Uterus (tissue), 4 donors: ENCODE data around the gene DIP2B. TPM values are rescaled to one million over a fixed set of nuclear protein-coding genes. Genes with fewer than 3 reads are reported as not detected.
"Not testable (repeated sequence)": the region's sequence is repeated elsewhere in the genome, so short reads cannot be mapped to it uniquely, and the experiment has no call there.

Experiments used
- DNase-seq, 2 donors: peaks; one replicate each; pipeline ENCODE4 v3.0.0-alpha.2; 2019 to 2020
- H3K27ac ChIP-seq, 2 donors: fragments of 200-600 bp; sonication (generic); 1 replicate in 1 of 2; 2 replicates in 1 of 2; pipeline ENCODE4 v1.5.1; 2016 to 2018
- H3K27me3 ChIP-seq, 2 donors: fragments of 200-600 bp; sonication (generic); one replicate each; pipeline ENCODE4 v1.5.1; 2018 to 2019; ENCODE audit warnings: control low read depth in 1 of 2
- H3K36me3 ChIP-seq, 2 donors: fragments of 200-600 bp; sonication (generic); one replicate each; pipeline ENCODE4 v1.5.1; 2019; ENCODE audit warnings: control low read depth in 1 of 2
- H3K4me1 ChIP-seq, 2 donors: fragments of 200-600 bp; sonication (generic); one replicate each; pipeline ENCODE4 v1.5.1; 2018 to 2019; ENCODE audit warnings: control low read depth in 1 of 2
- H3K4me3 ChIP-seq, 2 donors: fragments of 200-600 bp; sonication (generic); 1 replicate in 1 of 2; 2 replicates in 1 of 2; pipeline ENCODE4 v1.5.1; 2018 to 2019; ENCODE audit warnings: mild to moderate bottlenecking in 1 of 2
- H3K9me3 ChIP-seq, 2 donors: fragments of 200-600 bp; sonication (generic); one replicate each; pipeline ENCODE4 v1.5.1; 2019; ENCODE audit warnings: control low read depth in 1 of 2
- CTCF ChIP-seq, 4 experiments: fragments of 200-600 bp in 2 of 4; fragments of 450-650 bp in 2 of 4; sonication (generic) in 2 of 4; IDR thresholded peaks; one replicate each; pipeline ENCODE4 v1.5.1; 2016 to 2019; ENCODE audit warnings: antibody characterized with exemption in 4 of 4, mild to moderate bottlenecking in 2 of 4, moderate library complexity in 1 of 4
- POLR2A ChIP-seq, 2 donors: fragments of 450-650 bp; IDR thresholded peaks; one replicate each; pipeline ENCODE4 v1.6.1; 2016; ENCODE audit warnings: antibody characterized with exemption in 2 of 2, mild to moderate bottlenecking in 1 of 2, moderate library complexity in 1 of 2
- intact Hi-C: fragments of 100-400 bp; cut with DNase I; formaldehyde crosslinking; loops from one replicate; pipeline ENCODE4 v1.15.1; 2023; ENCODE audit warnings: low total_unique reads
- total RNA-seq, 4 donors: library from RNA; depleted of rRNA in 3 of 4; stranded (reverse); fragments of >200 nt in 3 of 4; gene quantifications; one replicate each; pipeline versions ENCODE4 v1.1.0 to v1.2.4, GENCODE V29; 2014 to 2023
- donor health status: DM: yes; HTN: yes; CAD: no.

DIP2B gene
- total RNA-seq, 4 donors from 2014 or later = 5.6 to 47.0 (median 14.9) TPM

DNA sequence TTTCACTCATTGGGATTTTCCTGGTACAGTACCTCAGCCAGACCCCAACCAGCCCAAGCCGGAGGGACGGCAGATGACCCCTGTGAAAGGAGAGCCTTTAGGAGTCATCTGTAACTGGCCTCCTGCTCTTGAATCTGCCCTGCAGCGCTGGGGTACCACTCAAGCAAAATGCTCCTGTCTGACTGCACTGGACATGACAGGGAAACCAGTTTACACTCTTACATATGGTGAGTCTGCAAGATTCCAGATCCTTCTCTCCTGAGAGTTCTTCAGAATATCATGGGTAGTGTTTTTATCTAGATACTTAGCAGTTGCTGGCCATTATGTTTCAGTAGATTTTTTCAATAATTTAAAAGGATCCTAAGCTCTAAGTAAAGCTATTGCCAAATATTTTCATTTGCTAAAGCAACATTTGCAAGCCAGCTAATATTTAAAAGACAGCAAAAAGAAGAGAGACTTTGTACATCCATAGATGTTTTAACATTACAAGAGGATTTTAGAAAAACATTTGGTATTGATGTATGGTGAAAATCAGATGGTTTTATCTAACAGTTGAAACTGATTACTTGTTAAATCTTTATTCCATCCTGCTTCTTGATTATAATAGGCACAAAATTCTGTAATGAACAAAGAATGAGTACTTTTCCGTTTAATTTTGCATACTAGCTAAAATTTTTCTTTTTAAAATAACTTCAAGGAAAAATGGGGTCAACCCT, 174.0 kb downstream of the DIP2B start:
- Histone ChIP-seq H3K9me3 (no peaks in the 10 kb centered on the region), H3K4me3 (no peak overlapping the region), H3K27me3 (no peaks in the 10 kb centered on the region), H3K36me3 (no peaks in the 10 kb centered on the region), H3K27ac (no peak overlapping the region), H3K4me1 (no peaks in the 10 kb centered on the region)
- intact Hi-C loops = no loop called here
- TF ChIP-seq POLR2A (IDR thresholded peaks at IDR 0.05) = no peak
- DNase-seq = no peak

GRCh38 chr12:50679612-50680011, 174.8 kb downstream of the DIP2B start:
- intact Hi-C loops = no loop called here
- H3K27ac ChIP-seq = no peak overlapping the region
- H3K36me3 ChIP-seq = no peaks in the 10 kb centered on the region

DNA sequence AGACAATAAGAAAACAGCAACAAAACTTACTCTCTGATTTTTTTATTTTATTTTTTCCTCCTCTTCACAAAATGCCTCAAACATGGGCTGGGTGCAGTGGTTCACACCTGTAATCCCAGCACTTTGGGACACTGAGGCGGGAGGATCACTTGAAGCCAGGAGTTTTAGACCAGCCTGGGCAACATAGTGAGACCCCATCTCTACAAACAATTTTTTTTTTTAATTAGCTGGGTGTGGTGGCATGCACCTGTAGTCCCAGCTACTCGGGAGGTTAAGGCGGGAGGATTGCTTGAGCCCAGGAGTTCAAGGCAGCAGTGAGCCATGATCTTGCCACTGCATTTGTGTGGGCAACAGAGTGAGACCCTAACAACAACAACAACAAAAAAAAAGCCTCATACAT, 176.3 kb downstream of the DIP2B start:
- H3K4me3 ChIP-seq, H3K4me1 ChIP-seq, DNase-seq, H3K27me3 ChIP-seq, H3K36me3 ChIP-seq, intact Hi-C loops, H3K27ac ChIP-seq, H3K9me3 ChIP-seq: not testable (repeated sequence)

More at GRCh38 chr12:50679612-50680011, 174.8 kb downstream of the DIP2B start:
- no peak for DNase-seq
- no peak overlapping the region for H3K4me3 ChIP-seq
- H3K27me3 ChIP-seq = no peaks in the 10 kb centered on the region
- no peak for TF ChIP-seq CTCF (IDR thresholded peaks at IDR 0.05)
- TF ChIP-seq POLR2A (IDR thresholded peaks at IDR 0.05) = no peak
- no peaks in the 10 kb centered on the region for H3K9me3 ChIP-seq
- no peaks in the 10 kb centered on the region for H3K4me1 ChIP-seq

DNA sequence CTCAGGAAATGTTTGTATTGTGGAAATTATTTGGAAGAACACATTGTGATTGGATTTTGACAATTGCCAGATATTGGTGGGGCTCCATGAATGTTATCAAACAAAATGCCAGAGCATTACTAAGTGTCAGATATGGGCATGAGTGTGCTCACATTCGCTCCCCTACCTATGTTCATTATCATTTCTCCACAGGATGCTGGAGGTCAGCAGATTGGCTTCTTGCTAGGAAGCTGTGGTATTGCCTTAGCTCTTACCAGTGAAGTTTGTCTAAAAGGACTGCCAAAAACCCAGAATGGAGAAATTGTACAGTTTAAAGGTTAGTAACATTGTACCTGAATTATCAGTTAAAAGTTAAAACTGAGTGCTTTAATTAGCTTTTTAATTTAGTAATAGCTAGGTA, 180.9 kb downstream of the DIP2B start:
- no peaks in the 10 kb centered on the region for H3K9me3 ChIP-seq
- no peaks in the 10 kb centered on the region for H3K4me1 ChIP-seq
- intact Hi-C loops = no loop called here
- H3K27ac ChIP-seq = no peak overlapping the region
- DNase-seq = no peak
- H3K4me3 ChIP-seq = no peak overlapping the region
- H3K27me3 ChIP-seq = no peaks in the 10 kb centered on the region
- TF ChIP-seq CTCF (IDR thresholded peaks at IDR 0.05) (no peak), POLR2A (IDR thresholded peaks at IDR 0.05) (no peak)
- H3K36me3 ChIP-seq = no peaks in the 10 kb centered on the region

DNA sequence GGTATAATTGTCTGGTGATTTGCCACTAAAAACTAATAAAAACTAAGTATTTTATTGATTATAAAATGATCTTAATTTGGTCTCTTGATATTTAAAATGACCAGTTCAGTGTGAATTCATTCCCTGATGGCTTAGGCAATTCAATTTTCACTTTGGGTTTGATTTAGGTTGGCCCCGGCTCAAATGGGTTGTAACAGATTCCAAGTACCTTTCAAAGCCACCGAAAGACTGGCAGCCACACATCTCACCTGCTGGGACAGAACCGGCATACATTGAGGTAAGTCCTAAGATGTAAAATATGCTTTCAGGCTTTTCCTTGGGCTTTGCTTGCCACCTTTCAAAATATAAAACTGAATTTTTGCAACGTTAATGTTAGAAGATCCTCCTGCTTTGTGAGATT, 181.6 kb downstream of the DIP2B start:
- H3K4me3 ChIP-seq = no peak overlapping the region
- no peaks in the 10 kb centered on the region for H3K27me3 ChIP-seq
- H3K9me3 ChIP-seq = no peaks in the 10 kb centered on the region
- no peaks in the 10 kb centered on the region for H3K4me1 ChIP-seq
- intact Hi-C loops = no loop called here
- no peak for DNase-seq
- H3K27ac ChIP-seq = no peak overlapping the region
- H3K36me3 ChIP-seq = no peaks in the 10 kb centered on the region
- TF ChIP-seq CTCF (IDR thresholded peaks at IDR 0.05) = no peak
- TF ChIP-seq POLR2A (IDR thresholded peaks at IDR 0.05) = no peak

DNA sequence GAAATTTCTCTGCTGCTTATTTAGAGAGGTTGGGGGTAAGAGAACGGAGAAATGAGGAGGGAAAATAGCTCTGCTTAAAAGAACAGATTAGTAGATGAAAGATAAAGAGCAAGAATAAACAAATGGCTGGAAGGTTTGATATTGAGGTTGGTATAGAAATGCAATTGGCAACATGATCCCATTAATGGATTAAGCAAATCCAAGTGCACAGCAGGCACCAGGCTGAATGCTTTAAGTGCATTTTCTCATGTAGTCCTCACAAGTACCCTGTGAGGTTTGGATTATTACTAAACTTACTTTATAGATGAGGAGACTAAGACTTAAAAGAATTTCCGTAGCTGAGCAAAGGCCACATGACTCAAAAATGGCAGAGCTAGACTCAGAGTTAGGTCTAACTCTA, 182.2 kb downstream of the DIP2B start:
- no peaks in the 10 kb centered on the region for H3K9me3 ChIP-seq
- no peaks in the 10 kb centered on the region for H3K36me3 ChIP-seq
- no peaks in the 10 kb centered on the region for H3K27me3 ChIP-seq
- no peak overlapping the region for H3K4me3 ChIP-seq
- H3K4me1 ChIP-seq = no peaks in the 10 kb centered on the region
- TF ChIP-seq POLR2A (IDR thresholded peaks at IDR 0.05) = no peak
- no peak for TF ChIP-seq CTCF (IDR thresholded peaks at IDR 0.05)
- intact Hi-C loops = no loop called here
- DNase-seq = no peak
- H3K27ac ChIP-seq = no peak overlapping the region
